ENCODE results near the gene RASEF. TPM values are rescaled to one million over a fixed set of nuclear protein-coding genes. Genes with fewer than 3 reads are reported as not detected.

RASEF gene
- total RNA-seq, 2 experiments from 2014 or later: not detected

- ChIA-PET CTCF (no interaction called here), POLR2A (no interaction called here)
- ATAC-seq (ENCODE audit: poor library complexity) (no peak), DNase-seq (no peak)
- H3K4me1 ChIP-seq (ENCODE audit: insufficient read depth, low read length): no peaks in the 10 kb centered on the region
- intact Hi-C loops (cut with DNase I, micrococcal nuclease): no loop called here
- H3K27ac ChIP-seq (ENCODE audit: low read depth in 1 of 2, low read length in 2 of 2): no peak overlapping the region
- H3K27me3 ChIP-seq (ENCODE audit: control insufficient read depth in 1 of 2, insufficient read depth in 2 of 2, low read length in 2 of 2): no peaks in the 10 kb centered on the region
- no peak for TF ChIP-seq CTCF (IDR thresholded peaks at IDR 0.05)
- Mint-ChIP-seq H3K4me3 (no peak overlapping the region), H3K27me3 (no peaks in the 10 kb centered on the region), H3K9me3 (no peaks in the 10 kb centered on the region), H3K36me3 (ENCODE audit: low read depth) (no peaks in the 10 kb centered on the region), H3K4me1 (ENCODE audit: low read depth) (no peaks in the 10 kb centered on the region), H3K27ac (no peak overlapping the region)
- peaks cover 0 to 3% of the 10 kb centered on the region in 2 experiments for H3K9me3 ChIP-seq (ENCODE audit: control insufficient read depth in 1 of 2, insufficient read depth in 1 of 2, low read length in 2 of 2)
- H3K4me3 ChIP-seq (ENCODE audit: low read length): no peak overlapping the region
- H3K36me3 ChIP-seq (ENCODE audit: insufficient read depth, low read length): no peaks in the 10 kb centered on the region
Measured at GRCh38 chr9:83002329-83002728, 60.6 kb downstream of the RASEF start.

- Mint-ChIP-seq H3K36me3 (ENCODE audit: low read depth) (no peaks in the 10 kb centered on the region), H3K4me1 (ENCODE audit: low read depth) (no peaks in the 10 kb centered on the region), H3K4me3 (no peak overlapping the region), H3K27me3 (no peaks in the 10 kb centered on the region), H3K27ac (no peak overlapping the region), H3K9me3 (no peaks in the 10 kb centered on the region)
- ChIA-PET POLR2A (no interaction called here), CTCF (no interaction called here)
- Histone ChIP-seq H3K36me3 (ENCODE audit: insufficient read depth, low read length) (no peaks in the 10 kb centered on the region), H3K4me1 (ENCODE audit: insufficient read depth, low read length) (no peaks in the 10 kb centered on the region), H3K27ac (ENCODE audit: low read depth in 1 of 2, low read length in 2 of 2) (no peak overlapping the region), H3K27me3 (ENCODE audit: control insufficient read depth in 1 of 2, insufficient read depth in 2 of 2, low read length in 2 of 2) (no peaks in the 10 kb centered on the region), H3K9me3 (ENCODE audit: control insufficient read depth in 1 of 2, insufficient read depth in 1 of 2, low read length in 2 of 2) (peaks cover 0 to 3% of the 10 kb centered on the region in 2 experiments), H3K4me3 (ENCODE audit: low read length) (no peak overlapping the region)
- intact Hi-C loops (cut with DNase I, micrococcal nuclease): no loop called here
- no peak for DNase-seq
- no peak for TF ChIP-seq CTCF (IDR thresholded peaks at IDR 0.05)
- no peak for ATAC-seq (ENCODE audit: poor library complexity)
Measured at GRCh38 chr9:83000765-83001164, 62.2 kb downstream of the RASEF start.

GRCh38 chr9:82998409-82998808 is 64.5 kb downstream of the RASEF start:
- H3K4me1 ChIP-seq (ENCODE audit: insufficient read depth, low read length): no peaks in the 10 kb centered on the region
- no peaks in the 10 kb centered on the region for H3K4me1 Mint-ChIP-seq (ENCODE audit: low read depth)
- H3K36me3 Mint-ChIP-seq (ENCODE audit: low read depth): no peaks in the 10 kb centered on the region
- peaks cover 0 to 3% of the 10 kb centered on the region in 2 experiments for H3K9me3 ChIP-seq (ENCODE audit: control insufficient read depth in 1 of 2, insufficient read depth in 1 of 2, low read length in 2 of 2)
- no peaks in the 10 kb centered on the region for H3K36me3 ChIP-seq (ENCODE audit: insufficient read depth, low read length)
- H3K4me3 ChIP-seq (ENCODE audit: low read length): no peak overlapping the region
- ATAC-seq (ENCODE audit: poor library complexity) (no peak), DNase-seq (no peak)
- H3K27ac Mint-ChIP-seq: no peak overlapping the region
- TF ChIP-seq CTCF (IDR thresholded peaks at IDR 0.05): no peak
- H3K27me3 Mint-ChIP-seq: no peaks in the 10 kb centered on the region
- no peaks in the 10 kb centered on the region for H3K9me3 Mint-ChIP-seq
- ChIA-PET POLR2A (no interaction called here), CTCF (no interaction called here)
- H3K4me3 Mint-ChIP-seq: no peak overlapping the region
- intact Hi-C loops (cut with DNase I, micrococcal nuclease): no loop called here
- H3K27me3 ChIP-seq (ENCODE audit: control insufficient read depth in 1 of 2, insufficient read depth in 2 of 2, low read length in 2 of 2): no peaks in the 10 kb centered on the region
- H3K27ac ChIP-seq (ENCODE audit: low read depth in 1 of 2, low read length in 2 of 2): no peak overlapping the region

All from CD4-positive, alpha-beta T cell (primary cell).